Stimulated activated CD4-positive, alpha-beta T cell treated with anti-CD3 and anti-CD28 coated beads, TNF-alpha, amount 100 ng/mL, for 48 hours (primary cell): ENCODE data around the gene FAM174C.

Experiments
- DNase-seq, 3 donors: peaks; one replicate each; pipeline ENCODE4 v3.0.0-alpha.2; 2020; ENCODE audit warnings: low read depth in 3 of 3

FAM174C gene

DNA sequence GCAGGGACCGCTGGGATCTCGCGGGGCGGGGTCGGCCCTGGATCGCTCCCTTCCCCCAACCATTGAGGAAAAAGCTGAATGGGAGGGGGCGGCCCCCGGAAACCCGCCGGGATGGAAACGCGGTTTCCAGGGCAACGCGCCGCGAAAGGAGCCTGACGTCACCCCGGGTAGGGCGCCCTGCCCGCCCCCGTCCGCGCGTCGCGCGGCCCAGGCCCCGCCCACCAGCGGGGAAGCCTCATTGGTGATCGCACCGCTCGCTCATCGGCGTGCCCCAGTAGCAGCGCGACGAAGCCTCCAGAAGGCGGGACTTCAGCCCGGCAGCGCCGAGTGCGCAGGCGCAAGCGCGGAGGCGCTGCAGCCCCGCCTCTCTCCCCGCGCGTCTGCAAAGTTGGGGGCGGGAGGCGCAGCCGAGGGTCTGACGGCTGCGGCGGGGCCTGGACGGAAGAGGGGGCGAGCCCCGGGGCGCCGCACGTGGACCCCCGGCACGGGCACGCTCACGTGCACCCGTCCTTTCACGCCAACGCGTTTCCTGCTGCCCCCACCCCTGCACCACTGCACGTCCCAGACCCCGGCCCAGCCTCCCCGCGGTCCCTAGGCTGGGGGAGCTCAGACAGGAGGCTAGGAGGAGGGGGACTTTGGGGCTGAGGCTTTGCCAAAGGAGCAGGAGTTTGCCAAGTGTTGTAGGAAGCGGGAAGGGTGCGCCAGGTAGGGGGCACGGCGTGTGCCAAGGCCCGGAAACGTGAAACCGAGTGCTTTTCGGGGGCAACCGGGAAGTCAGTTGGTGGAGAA, 14.4 kb upstream of the FAM174C start:
- DNase-seq: peak; percentile 92 to 97 (median 94)

- DNase-seq: no peak
Measured at GRCh38 chr19:1261538-1261797, 13.9 kb upstream of the FAM174C start.

DNA sequence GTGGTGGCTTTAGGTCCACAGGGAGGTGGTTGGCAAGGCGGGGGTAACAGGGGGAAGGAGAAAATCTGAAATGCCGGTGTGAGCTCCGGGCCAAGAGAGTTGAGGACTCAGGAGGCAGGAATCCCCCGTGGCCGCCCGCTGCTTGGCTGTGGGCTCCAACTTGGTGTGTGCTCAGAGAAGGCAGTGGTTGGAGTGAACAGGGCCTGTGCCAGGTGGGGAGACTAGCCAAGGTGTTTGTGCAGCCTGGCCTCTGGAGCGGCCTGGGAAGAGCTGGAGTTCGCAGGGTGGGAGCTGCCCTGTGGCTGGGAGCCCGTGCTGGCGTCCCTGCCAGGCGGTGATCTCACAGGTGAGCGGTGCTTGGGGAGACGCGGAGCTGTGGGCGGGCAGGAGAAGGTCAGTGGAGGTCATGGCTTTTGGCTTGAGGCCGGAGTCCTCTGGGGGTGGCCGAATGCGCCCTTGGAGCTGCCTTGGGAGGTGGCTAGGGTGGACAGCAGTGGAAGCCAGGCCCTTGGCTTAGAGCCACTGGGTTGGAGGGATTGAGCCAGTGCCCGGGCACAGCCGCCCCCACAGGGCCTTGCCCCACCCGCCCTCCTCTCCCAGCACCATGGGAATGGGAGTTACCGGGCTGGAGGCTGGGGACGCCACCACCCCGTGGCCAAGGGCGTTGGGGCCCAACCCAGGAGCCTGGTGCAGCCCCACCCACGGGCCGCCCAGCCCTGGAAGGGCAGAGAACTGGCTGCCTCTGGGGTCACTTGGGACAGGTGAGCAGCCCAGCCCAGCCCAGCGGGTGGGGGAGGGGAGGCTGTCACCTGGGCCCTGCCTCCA, 13.3 kb upstream of the FAM174C start:
- DNase-seq: no peak

DNA sequence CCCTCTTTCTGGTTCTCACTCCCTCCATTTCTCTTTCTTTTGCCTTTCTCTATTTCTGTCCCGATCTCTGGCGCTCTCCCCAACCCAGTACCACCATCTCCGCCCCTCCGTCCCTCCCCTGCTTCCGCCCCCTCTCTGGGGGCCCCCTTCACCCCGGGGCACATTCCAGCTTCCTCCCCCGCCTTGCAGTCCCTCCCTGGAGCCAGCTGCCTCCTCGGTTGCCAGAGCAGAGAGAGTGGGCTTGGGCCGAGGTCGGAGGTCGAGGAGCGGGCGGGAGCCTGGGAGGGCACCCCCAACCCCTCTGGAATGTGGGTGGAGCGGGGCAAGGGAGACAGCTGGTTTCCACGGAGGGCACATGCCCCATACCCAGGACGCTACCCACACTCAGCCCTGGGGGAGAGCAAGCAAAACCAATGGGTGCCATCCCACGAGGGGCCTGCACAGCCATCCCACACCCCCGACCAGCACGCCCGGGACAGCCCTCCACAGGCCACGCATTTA, 12.7 kb upstream of the FAM174C start:
- no peak for DNase-seq

- DNase-seq: no peak
Measured at GRCh38 chr19:1263188-1263587, 12.1 kb upstream of the FAM174C start.

DNA sequence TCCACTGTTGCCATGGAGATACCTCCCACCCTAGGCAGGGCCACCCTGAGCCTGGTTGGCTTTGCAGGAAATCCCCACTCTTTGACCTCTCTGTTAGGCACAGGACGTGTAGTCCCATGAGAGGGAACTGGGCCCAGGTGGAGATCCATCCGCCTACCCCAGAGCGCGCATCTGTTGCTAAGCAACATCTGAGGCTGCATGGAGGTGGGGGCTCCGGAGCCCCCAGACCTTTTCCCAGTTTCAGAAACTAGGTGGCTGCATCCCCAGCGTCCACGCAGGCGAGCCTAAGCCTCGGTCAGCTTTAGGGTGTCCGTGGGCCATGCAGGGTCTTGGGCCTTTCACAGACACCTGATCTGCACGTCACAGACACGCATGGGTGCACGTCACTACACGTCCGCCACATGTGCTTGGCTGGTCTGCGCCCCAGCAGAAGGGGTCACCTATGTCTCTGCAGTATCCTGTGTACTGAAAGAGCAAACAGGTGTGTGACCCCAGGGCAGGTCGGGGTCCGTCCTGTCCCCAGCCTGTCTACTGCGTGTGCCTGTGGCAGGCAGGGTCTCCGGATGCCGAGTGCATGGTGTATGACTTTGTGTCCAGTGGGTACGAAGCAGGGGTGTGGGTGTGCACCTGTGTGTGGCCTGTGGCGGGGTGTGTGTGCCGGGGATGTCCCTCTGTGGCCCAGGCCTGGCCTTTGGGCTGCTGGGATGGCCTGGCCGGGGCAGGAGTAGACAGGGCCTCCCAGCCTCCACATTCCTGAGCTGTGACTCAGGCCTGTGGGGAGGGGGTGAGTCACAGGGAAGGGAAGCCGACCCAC, 10.3 kb upstream of the FAM174C start:
- no peak for DNase-seq

DNA sequence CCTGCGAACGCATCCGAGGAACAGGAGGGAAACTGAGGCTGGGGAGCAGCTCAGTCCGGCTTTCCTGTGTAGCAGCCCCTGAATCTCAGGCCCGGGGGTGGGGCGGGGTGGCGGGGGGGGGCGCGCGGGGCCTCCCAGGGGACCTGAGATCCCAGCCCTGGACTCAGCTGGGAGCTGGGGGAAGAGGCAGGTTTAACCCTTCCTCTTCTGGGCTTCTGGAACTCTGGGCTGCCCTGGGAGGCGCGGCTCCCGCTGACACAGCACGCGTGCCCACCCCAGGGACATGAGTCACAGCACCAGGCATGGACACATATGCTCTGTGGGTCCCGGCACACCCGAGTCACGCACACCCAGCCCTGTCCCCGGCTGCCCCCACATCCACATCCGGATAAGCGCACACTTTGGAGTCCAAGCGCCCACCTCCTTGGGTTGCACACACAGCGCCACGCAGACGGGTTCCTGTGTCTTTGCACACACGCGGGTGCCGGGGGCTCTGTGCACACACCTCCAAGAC, 9.7 kb upstream of the FAM174C start:
- no peak for DNase-seq

DNA sequence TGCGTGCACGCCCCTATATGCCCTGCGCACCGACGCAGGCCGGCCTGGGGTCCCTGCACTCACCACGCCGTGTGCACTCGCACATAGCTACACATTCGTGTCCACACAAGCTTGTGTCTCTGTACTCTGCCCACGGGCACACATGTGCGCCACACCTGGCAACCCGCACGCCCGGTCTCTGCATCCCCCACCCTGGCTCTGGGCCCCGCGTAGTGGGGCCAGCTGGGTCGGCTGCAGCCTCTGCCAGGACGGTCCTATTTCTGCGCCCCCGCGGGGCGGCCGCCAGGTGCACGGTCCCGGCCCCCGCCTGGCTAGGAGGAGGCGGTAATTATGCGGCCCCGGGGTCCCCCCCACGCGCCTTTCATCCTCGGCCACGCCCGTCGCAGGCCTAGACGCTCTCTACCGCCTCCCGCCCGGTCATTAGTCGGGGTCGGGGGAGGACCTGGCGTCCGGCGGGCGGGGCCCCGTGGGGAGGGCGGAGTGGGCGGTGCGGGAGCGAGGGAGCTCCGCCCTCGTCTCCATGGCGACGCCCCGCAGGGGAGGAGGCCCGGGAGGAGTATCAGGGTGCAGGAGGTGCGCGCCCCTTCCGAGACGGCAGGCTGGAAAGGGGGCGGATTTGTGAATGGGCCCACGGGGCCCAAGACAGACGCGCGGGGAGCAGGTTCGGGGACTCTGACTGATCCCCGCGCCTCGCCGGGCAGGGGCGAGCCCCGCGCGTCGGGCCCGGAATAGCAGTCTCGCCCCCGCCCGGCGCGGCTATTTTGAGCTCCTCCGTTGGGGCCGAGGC, 9.0 kb upstream of the FAM174C start:
- peak; percentile 70 to 80 (median 73) for DNase-seq

GRCh38 chr19:1266916-1267476, 8.3 kb upstream of the FAM174C start:
- peak in 1 of 3 donors; percentile 60 for DNase-seq

GRCh38 chr19:1267477-1268225, 7.7 kb upstream of the FAM174C start:
- no peak for DNase-seq

DNA sequence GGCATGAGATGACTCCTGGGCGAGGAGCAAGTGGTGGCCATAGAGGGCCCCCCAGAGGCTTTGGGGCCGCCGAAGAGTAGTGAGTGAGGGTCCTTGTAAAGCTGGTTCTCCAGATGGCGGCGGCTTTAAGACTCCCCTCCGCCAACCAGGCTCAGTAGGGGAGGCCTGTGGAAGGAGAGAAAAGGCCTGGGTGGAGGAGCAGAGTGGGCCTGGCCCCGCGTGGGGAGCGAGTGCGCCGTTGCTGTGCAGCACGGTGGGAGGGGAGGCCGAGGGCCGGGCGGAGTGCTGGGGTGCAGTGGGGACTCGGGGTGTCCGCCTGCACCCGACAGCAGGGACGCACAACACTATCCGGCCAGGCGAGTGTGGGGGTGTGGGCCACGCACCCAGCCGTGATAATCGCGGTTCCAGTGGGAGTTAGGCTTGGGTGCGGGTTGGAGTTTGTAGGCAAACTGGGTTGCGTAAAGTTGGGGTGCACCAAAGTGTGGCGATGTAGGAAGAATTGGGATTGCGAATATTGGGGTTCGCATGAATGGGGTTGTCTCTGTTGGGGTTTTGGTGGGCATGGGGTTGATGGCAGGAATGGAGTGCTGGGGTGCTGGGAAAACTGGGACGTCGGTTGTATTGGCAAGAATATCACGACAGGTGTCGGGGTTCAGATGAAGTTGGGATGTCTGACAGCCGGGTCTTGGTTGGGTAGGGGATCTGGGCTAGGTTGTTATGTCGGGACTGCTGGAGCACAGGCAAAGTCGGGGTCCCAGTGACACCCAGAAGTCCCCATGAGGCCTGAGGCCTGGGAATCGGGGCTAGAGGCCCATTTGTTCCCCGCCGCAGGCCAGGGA, 6.9 kb upstream of the FAM174C start:
- DNase-seq: no peak

GRCh38 chr19:1269065-1269477, 6.3 kb upstream of the FAM174C start, which contains the start of gene CIRBP:
Gene CIRBP, plus strand, starts transcription at chr19:1269332. Its CDS starts 1,602 bp downstream, at chr19:1270934.
- peak; percentile 98 to 99 (median 99) for DNase-seq

GRCh38 chr19:1269478-1270212, 5.7 kb upstream of the FAM174C start:
- DNase-seq: peak; percentile 77 to 85 (median 80)

DNA sequence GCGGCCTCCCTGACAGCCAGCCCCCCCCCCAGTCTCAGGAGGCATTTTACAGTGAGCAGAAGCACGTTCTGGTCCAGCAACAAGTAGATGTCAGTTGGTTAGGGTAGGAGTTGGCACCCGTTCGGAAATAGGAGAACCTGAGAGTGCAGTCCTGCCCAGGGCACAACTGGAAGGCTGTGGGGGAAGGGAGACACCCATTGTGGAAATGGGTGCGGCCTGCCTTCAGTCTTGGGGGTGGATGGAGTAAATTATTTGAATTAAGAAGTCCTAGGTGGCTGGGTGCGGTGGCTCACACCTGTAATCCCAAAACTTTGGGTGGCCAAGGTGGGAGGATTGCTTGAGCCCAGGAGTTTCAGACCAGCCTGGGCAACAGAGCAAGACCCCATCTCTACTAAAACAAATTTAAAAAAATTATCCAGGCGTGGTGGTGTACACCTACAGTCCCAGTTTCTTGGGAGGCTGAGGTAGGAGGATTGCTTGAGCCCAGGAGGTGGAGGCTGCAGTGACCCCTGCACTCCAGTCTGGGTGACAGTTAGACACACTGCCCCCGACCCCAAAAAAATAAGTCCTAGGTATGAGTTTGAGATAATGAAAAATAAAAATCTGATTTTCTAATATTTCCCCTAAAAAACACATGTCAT, 5.0 kb upstream of the FAM174C start:
- no peak for DNase-seq

DNA sequence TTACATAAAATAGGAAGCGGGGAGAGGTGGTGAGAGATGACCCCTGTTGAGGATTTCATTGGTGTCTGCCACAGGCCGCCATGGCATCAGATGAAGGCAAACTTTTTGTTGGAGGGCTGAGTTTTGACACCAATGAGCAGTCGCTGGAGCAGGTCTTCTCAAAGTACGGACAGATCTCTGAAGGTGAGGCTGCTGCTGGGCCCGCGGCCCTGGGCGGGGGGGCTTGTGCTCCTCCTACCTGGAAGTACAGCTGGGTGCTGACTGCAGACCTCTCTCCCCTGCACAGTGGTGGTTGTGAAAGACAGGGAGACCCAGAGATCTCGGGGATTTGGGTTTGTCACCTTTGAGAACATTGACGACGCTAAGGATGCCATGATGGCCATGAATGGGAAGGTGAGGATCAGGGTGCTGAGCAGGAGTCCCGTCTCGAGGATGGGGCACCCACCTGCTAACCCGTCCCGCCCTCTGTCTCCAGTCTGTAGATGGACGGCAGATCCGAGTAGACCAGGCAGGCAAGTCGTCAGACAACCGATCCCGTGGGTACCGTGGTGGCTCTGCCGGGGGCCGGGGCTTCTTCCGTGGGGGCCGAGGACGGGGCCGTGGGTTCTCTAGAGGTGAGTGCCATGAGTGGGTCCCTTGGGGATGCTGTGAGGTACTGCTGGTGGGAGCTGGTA, 4.3 kb upstream of the FAM174C start:
- no peak for DNase-seq

DNA sequence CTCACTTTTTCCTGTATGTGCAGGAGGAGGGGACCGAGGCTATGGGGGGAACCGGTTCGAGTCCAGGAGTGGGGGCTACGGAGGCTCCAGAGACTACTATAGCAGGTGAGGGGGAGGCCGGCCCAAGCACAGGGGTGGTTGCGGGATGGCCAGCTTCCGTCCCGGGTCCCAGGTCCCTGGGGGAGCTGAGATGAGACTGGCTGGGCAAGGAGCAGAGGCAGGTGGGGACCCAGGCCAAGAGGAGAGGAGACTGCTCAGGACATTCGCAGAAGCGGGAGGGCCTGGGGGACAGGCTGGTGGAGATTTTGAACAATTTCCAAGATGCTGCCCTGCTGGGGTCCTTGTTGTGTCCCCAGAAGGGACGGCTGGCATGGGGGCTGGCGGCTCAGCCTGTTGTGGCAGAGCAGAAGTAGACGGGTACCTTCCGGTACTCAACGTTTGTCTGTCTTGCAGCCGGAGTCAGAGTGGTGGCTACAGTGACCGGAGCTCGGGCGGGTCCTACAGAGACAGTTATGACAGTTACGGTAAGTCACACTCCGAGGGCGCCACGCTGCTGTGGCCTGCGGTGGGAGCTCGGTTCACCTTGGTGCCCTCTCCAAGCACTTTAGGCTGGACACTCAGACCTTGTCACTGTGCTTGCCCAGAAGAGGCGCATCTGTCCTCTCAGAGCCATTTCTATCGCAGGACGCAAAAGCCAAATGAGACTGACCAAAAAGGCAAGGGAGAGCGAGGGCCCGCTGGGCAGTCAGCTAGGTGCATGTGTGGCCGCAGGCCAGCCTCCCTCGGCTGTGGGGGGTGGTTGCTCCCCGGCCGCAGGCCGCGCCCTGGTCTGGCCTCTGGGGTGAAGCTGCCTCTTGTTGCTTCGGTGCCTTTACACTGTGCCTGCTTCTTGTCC, 3.6 kb upstream of the FAM174C start:
- no peak for DNase-seq
